VCaP (cell line): ENCODE data around the gene CDC42EP3.

Source experiments
- H3K27ac ChIP-seq: fragments of 450-650 bp; 2 replicates; pipeline ENCODE4 v1.5.1; 2017
- TF ChIP-seq, protein P1 (sequence below): fragments of 450-650 bp; conservative IDR thresholded peaks from 2 replicates; pipeline ENCODE4 v1.5.1; 2017; ENCODE audit warnings: mild to moderate bottlenecking, moderate library complexity

Gene CDC42EP3

DNA sequence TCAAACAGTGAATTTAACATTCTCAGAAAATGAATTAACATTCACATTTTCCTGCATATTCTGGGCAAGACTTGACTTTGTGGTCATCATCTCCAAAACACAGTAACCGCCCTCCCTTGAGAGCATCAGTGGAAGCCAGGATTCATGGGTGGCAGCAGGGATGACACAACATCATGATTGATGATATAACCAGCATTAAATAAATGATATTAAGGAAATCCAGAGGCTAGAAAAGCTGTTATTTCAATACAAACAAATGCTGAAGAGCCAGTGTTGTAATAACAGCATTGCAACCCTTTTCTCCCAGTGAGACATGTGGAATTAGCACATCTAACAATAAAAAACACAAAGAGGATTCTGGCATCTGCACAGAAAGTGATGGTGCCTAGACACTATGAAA lies 41.1 kb downstream of the CDC42EP3 start:
- TF ChIP-seq, protein P1, sequence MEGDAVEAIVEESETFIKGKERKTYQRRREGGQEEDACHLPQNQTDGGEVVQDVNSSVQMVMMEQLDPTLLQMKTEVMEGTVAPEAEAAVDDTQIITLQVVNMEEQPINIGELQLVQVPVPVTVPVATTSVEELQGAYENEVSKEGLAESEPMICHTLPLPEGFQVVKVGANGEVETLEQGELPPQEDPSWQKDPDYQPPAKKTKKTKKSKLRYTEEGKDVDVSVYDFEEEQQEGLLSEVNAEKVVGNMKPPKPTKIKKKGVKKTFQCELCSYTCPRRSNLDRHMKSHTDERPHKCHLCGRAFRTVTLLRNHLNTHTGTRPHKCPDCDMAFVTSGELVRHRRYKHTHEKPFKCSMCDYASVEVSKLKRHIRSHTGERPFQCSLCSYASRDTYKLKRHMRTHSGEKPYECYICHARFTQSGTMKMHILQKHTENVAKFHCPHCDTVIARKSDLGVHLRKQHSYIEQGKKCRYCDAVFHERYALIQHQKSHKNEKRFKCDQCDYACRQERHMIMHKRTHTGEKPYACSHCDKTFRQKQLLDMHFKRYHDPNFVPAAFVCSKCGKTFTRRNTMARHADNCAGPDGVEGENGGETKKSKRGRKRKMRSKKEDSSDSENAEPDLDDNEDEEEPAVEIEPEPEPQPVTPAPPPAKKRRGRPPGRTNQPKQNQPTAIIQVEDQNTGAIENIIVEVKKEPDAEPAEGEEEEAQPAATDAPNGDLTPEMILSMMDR = no peak
- no peak overlapping the region for H3K27ac ChIP-seq

DNA sequence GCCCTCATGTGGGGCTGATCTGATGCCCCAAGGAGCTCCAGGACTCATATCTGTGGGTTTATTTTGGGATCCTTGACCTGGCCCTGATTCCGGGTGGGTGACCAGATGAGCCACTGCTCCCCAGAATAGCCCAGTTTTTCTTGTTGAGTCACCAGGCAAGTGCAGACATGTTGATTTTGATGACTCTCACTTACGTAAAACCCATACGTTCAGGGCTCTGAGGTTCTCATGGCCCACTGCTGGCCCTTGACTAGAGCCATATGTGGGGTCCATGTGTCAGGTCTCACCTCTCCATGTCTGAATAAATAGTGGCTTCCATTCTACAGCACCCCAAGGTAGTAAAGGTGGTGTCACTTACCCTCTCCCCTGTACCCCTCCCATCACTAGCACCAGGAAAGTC lies 41.9 kb downstream of the CDC42EP3 start:
- TF ChIP-seq, protein P1 = no peak
- H3K27ac ChIP-seq = peak overlapping the region; percentile 6; the same call in 1 of the 2 replicates

DNA sequence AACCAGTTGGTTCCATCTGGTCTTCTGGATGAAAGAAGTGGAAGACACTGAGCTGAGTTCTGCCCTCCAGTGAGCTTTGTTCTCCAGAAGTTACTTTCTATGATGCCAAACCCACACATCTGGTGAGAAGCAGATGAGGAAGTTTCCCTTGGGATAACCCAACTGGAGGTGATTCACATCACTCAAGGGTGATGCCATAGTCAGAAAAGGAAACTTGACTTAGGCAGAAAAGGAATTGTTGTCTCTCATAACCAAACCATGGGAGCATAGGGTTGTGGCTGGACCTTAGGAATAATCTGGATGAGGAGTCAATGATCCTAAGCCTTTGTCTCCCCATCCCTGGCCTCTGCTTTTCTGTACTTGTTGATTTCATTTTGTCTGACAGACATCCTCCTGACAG lies 43.7 kb downstream of the CDC42EP3 start:
- TF ChIP-seq, protein P1 = no peak
- no peak overlapping the region for H3K27ac ChIP-seq

DNA sequence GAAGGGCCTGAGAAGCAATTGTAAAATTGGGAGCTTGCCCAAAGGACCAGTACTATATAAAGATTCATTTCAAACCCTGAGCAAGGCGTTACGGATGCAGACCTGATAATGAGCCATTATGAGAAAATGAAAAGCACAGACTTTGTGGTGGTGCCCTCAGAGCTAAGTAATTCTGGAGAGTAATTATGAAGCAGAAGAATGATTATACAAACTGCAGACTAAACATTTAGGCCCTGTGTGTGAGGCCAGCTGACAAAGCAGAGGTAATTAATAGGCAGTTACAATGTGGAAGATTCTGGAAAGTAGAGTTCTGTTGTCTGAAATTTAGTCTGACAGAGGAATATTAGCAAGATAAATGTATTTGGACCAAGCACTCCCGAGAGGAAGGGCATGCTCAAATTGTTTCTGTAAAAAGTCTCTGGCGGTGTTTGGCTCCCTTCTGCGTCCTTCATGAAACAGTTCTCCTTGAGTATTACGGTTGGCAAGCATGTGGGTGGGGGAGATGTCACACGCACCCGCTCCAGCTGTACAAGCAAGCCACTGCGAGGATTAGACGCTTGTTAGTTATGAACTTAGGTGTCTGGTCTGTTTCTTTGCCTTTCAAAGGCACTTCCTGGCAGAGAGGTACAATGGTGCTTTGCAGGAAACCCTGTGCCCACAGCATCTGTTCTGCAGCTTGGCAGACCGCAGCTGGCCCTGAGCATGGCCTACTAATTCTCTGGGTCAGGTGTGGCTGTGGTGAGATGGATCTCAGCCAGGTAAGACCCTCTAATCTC lies 45.5 kb downstream of the CDC42EP3 start:
- no peak overlapping the region for H3K27ac ChIP-seq
- TF ChIP-seq, protein P1 = no peak

DNA sequence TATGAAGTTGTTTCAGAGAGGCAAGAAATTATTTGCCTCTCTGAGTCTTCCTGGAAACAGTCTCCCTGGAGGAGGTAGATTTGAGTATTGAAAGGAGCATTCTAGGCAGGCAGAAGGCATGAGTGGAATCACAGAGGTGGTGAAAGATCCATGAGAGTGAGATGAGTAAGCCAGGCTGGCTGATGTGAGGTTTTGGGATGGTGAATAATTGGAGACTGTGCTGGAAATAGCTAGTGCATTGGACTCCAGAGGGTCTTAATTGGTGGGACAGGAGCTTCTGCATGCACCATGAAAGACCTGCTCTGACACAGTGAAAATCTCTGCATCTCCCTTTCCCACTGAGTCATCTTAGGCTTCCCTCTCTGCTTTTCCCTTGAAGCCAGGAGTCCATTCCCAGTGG lies 46.3 kb downstream of the CDC42EP3 start:
- TF ChIP-seq, protein P1 = no peak
- no peak overlapping the region for H3K27ac ChIP-seq

DNA sequence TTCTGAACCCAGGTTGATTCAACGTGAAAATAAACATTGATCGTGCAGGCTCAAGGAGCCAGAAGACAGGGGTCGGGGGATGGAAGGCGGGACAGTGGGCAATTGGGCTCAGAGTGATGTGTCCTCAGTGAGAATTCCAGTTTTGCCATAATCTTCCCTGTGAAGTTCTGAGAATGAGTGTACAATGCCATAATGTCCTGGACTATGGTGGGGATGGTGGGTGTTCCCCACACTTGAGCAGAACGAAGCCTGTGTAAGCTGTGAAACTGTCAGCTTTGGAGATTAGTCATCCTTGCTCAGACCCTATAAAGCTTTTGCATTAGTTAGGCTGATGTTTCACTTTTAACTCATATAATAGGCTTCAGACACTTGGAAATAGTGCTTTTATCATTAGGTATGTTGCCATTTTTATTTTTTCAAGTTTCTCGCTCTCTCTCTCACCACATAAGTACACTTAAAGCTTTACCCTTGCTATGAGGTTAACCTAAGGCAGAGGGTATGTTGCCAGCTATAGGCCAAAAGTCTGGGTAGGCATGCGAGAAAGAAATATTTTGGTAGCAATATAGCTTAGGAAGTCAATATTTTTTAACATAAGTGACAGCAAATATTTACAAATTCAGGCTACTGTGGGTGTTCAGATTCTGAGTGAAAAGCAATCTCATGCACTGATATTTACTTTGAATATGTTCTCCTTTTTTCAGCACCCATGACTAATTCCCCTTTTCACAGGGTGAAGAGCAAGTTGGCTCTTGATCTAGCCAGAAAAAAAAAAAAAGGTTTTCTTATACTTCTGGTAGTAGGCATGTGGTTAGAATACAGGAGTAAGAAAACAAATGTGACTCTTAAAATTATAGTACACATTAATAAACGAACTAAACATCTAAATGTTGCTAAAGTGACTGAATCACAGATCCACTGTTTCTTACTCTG lies 47.2 kb downstream of the CDC42EP3 start:
- H3K27ac ChIP-seq = no peak overlapping the region
- TF ChIP-seq, protein P1 = no peak

DNA sequence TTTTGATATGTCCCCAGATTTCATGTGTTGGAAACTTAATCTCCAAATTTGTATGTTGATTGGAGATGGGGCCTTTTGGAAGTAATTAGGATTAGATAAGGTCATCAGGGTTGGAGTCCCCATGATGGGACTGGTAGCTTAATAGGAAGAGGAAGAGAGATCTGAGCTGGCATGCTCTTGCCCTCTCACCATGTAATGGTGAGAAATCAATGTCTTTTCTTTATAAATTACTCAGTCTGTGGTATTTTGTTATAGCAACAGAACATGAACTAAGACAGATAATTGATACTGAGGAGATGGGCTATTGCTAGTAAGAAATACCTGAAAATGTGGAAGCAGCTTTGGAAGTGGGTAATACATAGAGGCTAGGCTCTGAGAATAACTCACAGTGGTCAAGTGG lies 48.0 kb downstream of the CDC42EP3 start:
- H3K27ac ChIP-seq = no peak overlapping the region
- TF ChIP-seq, protein P1 = no peak
